ENCODE measurements around the gene MESP2. TPM values are rescaled to one million over a fixed set of nuclear protein-coding genes. Genes with fewer than 3 reads are reported as not detected.

The MESP2 gene
- polyA plus RNA-seq, 1 donor, result 0.30 TPM

- Histone ChIP-seq H3K27me3 (ENCODE audit: control insufficient read depth, insufficient read depth, low read length) (no peaks in the 10 kb centered on the region), H3K9me3 (ENCODE audit: control insufficient read depth, low read depth, low read length) (no peaks in the 10 kb centered on the region), H3K4me1 (ENCODE audit: control insufficient read depth, insufficient read depth, low read length) (peaks cover 52% of the 10 kb centered on the region), H3K4me3 (ENCODE audit: low read length) (no peak overlapping the region), H3K27ac (ENCODE audit: low read length) (no peak overlapping the region), H3K36me3 (ENCODE audit: control insufficient read depth, insufficient read depth, low read length) (peaks cover 24% of the 10 kb centered on the region)
- DNase-seq, result no peak
- WGBS (ENCODE audit: insufficient coverage, low lambda C conversion rate), result 100% methylated on average over 2 of the region's 10 CpGs
Measured at GRCh38 chr15:89808160-89808870, 32.2 kb downstream of the MESP2 start.

- Histone ChIP-seq H3K27ac (ENCODE audit: low read length) (no peak overlapping the region), H3K36me3 (ENCODE audit: control insufficient read depth, insufficient read depth, low read length) (peaks cover 14% of the 10 kb centered on the region), H3K27me3 (ENCODE audit: control insufficient read depth, insufficient read depth, low read length) (peaks cover 2% of the 10 kb centered on the region), H3K4me1 (ENCODE audit: control insufficient read depth, insufficient read depth, low read length) (peaks cover 50% of the 10 kb centered on the region), H3K9me3 (ENCODE audit: control insufficient read depth, low read depth, low read length) (no peaks in the 10 kb centered on the region), H3K4me3 (ENCODE audit: low read length) (no peak overlapping the region)
- no peak for DNase-seq
- no CpG with 5 or more reads among the region's 8 CpGs for WGBS (ENCODE audit: insufficient coverage, low lambda C conversion rate)
Measured at GRCh38 chr15:89809093-89809786, 33.1 kb downstream of the MESP2 start.

DNA sequence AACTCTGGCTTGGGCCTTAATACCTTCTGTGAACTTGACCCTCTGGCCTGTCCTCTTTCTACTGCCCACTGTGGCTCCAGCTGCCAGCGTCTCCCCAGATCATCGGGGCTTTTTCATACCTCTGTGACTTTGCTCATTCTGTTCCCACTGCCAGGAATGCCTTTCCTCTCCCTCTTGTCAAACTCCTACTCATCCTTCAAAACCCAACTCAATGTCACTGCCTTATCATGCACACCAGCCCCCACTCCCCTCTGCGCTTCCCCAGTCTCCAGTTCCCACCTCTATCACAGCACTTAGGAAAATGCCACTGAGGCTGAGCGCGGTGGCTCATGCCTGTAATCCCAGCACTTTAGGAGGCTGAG is 33.6 kb downstream of the MESP2 start:
- H3K27ac ChIP-seq (ENCODE audit: low read length), result no peak overlapping the region
- peaks cover 46% of the 10 kb centered on the region for H3K4me1 ChIP-seq (ENCODE audit: control insufficient read depth, insufficient read depth, low read length)
- H3K9me3 ChIP-seq (ENCODE audit: control insufficient read depth, low read depth, low read length), result no peaks in the 10 kb centered on the region
- peaks cover 2% of the 10 kb centered on the region for H3K27me3 ChIP-seq (ENCODE audit: control insufficient read depth, insufficient read depth, low read length)
- no peak for DNase-seq
- no CpG with 5 or more reads among the region's 5 CpGs for WGBS (ENCODE audit: insufficient coverage, low lambda C conversion rate)
- H3K36me3 ChIP-seq (ENCODE audit: control insufficient read depth, insufficient read depth, low read length), result peaks cover 9% of the 10 kb centered on the region
- no peak overlapping the region for H3K4me3 ChIP-seq (ENCODE audit: low read length)

- peaks cover 5% of the 10 kb centered on the region for H3K27me3 ChIP-seq (ENCODE audit: control insufficient read depth, insufficient read depth, low read length)
- no peaks in the 10 kb centered on the region for H3K9me3 ChIP-seq (ENCODE audit: control insufficient read depth, low read depth, low read length)
- peaks cover under 1% of the 10 kb centered on the region for H3K36me3 ChIP-seq (ENCODE audit: control insufficient read depth, insufficient read depth, low read length)
- 90% methylated on average over 2 of the region's 7 CpGs for WGBS (ENCODE audit: insufficient coverage, low lambda C conversion rate)
- H3K4me3 ChIP-seq (ENCODE audit: low read length), result no peak overlapping the region
- H3K4me1 ChIP-seq (ENCODE audit: control insufficient read depth, insufficient read depth, low read length), result peaks cover 46% of the 10 kb centered on the region
- H3K27ac ChIP-seq (ENCODE audit: low read length), result no peak overlapping the region
- no peak for DNase-seq
Measured at GRCh38 chr15:89810837-89811236, 34.7 kb downstream of the MESP2 start.

- WGBS (ENCODE audit: insufficient coverage, low lambda C conversion rate), result no CpG with 5 or more reads among the region's 8 CpGs
- Histone ChIP-seq H3K4me3 (ENCODE audit: low read length) (no peak overlapping the region), H3K36me3 (ENCODE audit: control insufficient read depth, insufficient read depth, low read length) (no peaks in the 10 kb centered on the region), H3K27me3 (ENCODE audit: control insufficient read depth, insufficient read depth, low read length) (peaks cover 6% of the 10 kb centered on the region), H3K4me1 (ENCODE audit: control insufficient read depth, insufficient read depth, low read length) (peaks cover 39% of the 10 kb centered on the region), H3K27ac (ENCODE audit: low read length) (peak overlapping the region; percentile 74), H3K9me3 (ENCODE audit: control insufficient read depth, low read depth, low read length) (no peaks in the 10 kb centered on the region)
- DNase-seq, result peak; percentile 47 to 83
Measured at GRCh38 chr15:89812011-89812846, 36.1 kb downstream of the MESP2 start.

DNA sequence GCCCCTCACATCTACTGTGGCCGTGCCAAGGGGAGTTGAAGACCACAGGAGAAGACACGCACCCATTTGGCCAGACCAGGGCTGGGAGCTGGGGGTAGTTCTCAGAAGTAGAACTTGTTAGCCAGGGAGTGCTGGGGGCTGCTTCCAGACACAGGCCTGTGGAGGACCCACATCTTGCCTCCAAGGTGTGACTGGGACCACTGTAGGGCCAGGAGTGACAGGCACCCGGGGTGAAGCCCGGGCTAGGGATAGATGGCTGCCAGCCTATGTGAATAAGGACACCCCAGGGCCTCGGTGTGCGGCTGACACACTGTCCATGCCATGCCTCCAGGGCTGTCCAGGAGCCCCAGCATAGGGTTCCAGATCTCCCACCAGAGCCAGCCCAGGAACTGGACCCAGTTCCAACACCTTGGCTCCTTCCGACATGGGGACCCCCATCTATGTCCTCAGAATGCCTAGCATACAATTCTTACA is 36.8 kb downstream of the MESP2 start:
- H3K27ac ChIP-seq (ENCODE audit: low read length), result peak overlapping the region; percentile 74
- H3K4me3 ChIP-seq (ENCODE audit: low read length), result no peak overlapping the region
- no peak for DNase-seq

DNA sequence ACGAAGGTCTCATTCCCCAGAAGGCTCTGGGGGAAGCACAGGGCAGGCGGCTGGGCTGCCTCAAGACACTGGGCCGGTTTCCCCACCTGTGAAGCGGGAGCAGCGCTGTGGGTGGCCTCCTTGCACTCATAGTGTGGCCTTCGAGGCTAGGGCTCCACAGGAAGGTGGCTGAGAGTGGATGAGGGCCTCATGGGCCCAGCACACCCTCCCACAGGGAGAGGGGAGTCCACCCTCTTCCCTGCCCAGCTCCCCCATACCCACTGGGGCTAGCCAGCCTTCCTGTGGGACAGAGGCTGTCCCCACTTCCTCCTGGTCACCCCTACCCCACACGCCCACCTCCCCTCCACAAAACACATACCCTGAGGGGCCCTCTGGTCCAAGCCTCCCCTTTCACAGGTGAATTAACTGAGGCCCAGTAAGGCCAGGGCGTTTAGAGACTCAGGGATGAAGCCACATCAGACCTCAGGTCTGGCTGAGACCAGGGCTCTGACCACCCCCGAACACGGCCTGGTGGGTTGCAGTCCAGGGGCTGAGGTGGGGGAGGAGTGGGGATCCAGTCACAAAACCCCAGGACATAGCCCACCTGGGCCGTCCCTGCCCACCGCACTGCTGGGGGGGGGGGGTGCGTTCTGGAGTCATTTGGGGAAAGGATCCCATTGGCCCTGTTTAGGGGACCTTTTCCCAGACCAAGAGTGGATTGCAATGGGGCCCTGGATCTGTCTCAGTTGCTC is 37.4 kb downstream of the MESP2 start:
- Histone ChIP-seq H3K9me3 (ENCODE audit: control insufficient read depth, low read depth, low read length) (no peaks in the 10 kb centered on the region), H3K27me3 (ENCODE audit: control insufficient read depth, insufficient read depth, low read length) (peaks cover 6% of the 10 kb centered on the region), H3K4me3 (ENCODE audit: low read length) (peak overlapping the region; percentile 72), H3K4me1 (ENCODE audit: control insufficient read depth, insufficient read depth, low read length) (peaks cover 28% of the 10 kb centered on the region), H3K36me3 (ENCODE audit: control insufficient read depth, insufficient read depth, low read length) (no peaks in the 10 kb centered on the region), H3K27ac (ENCODE audit: low read length) (peak overlapping the region; percentile 74)
- no peak for DNase-seq
- no CpG with 5 or more reads among the region's 13 CpGs for WGBS (ENCODE audit: insufficient coverage, low lambda C conversion rate)

More for the DNA sequence above, 36.8 kb downstream of the MESP2 start:
- Histone ChIP-seq H3K36me3 (ENCODE audit: control insufficient read depth, insufficient read depth, low read length) (no peaks in the 10 kb centered on the region), H3K27me3 (ENCODE audit: control insufficient read depth, insufficient read depth, low read length) (peaks cover 6% of the 10 kb centered on the region), H3K9me3 (ENCODE audit: control insufficient read depth, low read depth, low read length) (no peaks in the 10 kb centered on the region), H3K4me1 (ENCODE audit: control insufficient read depth, insufficient read depth, low read length) (peaks cover 33% of the 10 kb centered on the region)
- WGBS (ENCODE audit: insufficient coverage, low lambda C conversion rate), result no CpG with 5 or more reads among the region's 7 CpGs

DNA sequence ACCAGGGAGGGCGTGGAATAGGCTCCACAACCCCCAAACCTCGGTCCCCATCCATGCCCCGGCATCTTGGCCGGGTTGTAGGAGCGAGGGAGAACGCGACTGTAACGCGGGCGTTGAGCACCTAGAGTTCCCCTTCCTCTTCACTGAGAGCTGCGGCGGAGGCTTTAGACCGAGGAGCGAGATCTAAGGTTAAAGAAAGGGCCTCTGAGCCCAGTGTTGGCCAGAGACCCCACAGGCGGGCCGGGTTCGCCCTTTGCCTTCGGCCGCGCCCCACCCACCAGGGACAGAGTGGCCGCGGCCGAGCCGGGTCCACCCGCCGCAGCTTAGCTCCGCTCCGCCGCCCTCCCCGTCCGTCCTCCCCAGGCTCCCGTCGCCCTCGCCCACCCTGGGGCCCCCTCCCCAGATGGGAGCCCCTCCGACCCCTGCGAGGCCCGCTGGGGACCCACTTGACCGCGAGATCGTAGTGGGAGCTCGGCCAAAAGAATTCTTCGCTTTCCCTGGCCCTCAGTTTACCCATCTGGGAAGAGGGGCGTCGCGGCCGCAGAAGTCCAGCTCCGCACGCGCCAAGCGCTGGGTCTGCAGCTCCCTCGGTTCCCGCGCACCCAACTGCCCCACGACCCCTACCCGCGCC is 38.1 kb downstream of the MESP2 start:
- Histone ChIP-seq H3K36me3 (ENCODE audit: control insufficient read depth, insufficient read depth, low read length) (no peaks in the 10 kb centered on the region), H3K4me3 (ENCODE audit: low read length) (peak overlapping the region; percentile 72), H3K27me3 (ENCODE audit: control insufficient read depth, insufficient read depth, low read length) (peaks cover 6% of the 10 kb centered on the region), H3K27ac (ENCODE audit: low read length) (peak overlapping the region; percentile 74), H3K9me3 (ENCODE audit: control insufficient read depth, low read depth, low read length) (no peaks in the 10 kb centered on the region), H3K4me1 (ENCODE audit: control insufficient read depth, insufficient read depth, low read length) (peaks cover 22% of the 10 kb centered on the region)
- no CpG with 5 or more reads among the region's 56 CpGs for WGBS (ENCODE audit: insufficient coverage, low lambda C conversion rate)
- peak in 1 of 2 donors; percentile 47 for DNase-seq

DNA sequence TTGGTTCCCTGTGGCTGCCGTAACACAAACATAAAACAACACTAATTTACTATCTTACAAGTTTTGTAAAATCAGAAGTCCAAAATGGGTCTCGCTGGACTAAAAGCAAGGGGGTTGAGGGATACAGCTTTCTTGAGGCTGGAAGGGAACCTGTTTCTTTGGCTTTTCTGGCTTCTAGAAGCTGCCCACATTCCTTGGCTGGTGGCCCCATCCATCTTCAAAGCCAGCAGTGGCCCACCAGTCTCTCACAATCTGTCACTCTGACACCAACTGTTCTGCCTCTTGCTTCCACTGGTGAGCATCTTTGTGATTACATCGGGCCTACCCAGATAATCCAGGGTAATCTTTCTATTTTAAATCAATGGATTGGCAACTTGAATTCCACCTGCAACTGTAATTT is 39.6 kb downstream of the MESP2 start:
- no CpG with 5 or more reads among the region's 3 CpGs for whole genome bisulfite sequencing (ENCODE audit: insufficient coverage, low lambda C conversion rate)
- no peaks in the 10 kb centered on the region for H3K9me3 ChIP-seq (ENCODE audit: control insufficient read depth, low read depth, low read length)
- peaks cover 6% of the 10 kb centered on the region for H3K27me3 ChIP-seq (ENCODE audit: control insufficient read depth, insufficient read depth, low read length)
- no peak overlapping the region for H3K4me3 ChIP-seq (ENCODE audit: low read length)
- H3K36me3 ChIP-seq (ENCODE audit: control insufficient read depth, insufficient read depth, low read length), result no peaks in the 10 kb centered on the region
- no peak for DNase-seq
- no peak overlapping the region for H3K27ac ChIP-seq (ENCODE audit: low read length)
- H3K4me1 ChIP-seq (ENCODE audit: control insufficient read depth, insufficient read depth, low read length), result peaks cover 22% of the 10 kb centered on the region
